AG09319 (cell line): ENCODE data around the gene ADPRH.

Experiments
- DNase-seq: peaks from one replicate; pipeline ENCODE4 v3.0.0-alpha.2; 2010; ENCODE audit warnings: low read depth; ENCODE audit errors: extremely low read depth
- TF ChIP-seq, protein P1 (sequence below): IDR thresholded peaks from 2 replicates; pipeline ENCODE4 v1.5.1; 2011; ENCODE audit warnings: low read depth, mild to moderate bottlenecking, inconsistent platforms, low read length, moderate library complexity

The ADPRH gene

DNA sequence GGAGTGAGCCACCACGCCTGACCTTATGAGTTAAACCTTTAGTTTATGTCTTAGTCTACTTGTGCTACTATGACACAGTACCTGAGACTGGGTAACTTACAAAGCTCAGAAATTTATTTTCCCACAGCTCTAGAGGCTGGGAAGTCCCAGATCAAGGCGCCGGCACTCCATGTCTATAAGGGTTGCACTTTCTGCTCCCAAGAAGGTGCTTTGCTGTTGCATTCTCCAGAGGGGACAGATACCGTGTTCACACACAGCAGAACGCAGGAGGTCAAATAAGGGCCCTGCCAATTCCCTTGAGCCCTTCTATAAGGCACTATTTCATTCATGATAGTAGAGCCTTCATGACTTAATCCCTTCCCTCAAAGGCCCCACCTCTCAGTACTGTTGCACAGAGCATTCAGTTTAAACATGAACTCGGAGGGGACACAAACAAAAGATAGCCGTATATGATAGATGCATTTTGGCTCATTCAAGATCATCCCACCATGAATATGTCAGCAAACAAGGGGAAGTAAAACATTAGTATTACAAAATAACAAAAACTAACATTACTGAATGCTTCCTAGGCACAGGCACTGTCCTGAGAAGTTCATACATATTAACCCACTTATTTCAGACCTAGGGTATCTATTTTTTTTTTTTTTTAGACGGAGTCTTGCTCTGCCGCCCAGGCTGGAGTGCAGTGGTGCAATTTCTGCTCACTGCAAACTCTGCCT lies 44.9 kb downstream of the ADPRH start:
- TF ChIP-seq, protein P1, sequence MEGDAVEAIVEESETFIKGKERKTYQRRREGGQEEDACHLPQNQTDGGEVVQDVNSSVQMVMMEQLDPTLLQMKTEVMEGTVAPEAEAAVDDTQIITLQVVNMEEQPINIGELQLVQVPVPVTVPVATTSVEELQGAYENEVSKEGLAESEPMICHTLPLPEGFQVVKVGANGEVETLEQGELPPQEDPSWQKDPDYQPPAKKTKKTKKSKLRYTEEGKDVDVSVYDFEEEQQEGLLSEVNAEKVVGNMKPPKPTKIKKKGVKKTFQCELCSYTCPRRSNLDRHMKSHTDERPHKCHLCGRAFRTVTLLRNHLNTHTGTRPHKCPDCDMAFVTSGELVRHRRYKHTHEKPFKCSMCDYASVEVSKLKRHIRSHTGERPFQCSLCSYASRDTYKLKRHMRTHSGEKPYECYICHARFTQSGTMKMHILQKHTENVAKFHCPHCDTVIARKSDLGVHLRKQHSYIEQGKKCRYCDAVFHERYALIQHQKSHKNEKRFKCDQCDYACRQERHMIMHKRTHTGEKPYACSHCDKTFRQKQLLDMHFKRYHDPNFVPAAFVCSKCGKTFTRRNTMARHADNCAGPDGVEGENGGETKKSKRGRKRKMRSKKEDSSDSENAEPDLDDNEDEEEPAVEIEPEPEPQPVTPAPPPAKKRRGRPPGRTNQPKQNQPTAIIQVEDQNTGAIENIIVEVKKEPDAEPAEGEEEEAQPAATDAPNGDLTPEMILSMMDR = no peak
- no peak for DNase-seq

DNA sequence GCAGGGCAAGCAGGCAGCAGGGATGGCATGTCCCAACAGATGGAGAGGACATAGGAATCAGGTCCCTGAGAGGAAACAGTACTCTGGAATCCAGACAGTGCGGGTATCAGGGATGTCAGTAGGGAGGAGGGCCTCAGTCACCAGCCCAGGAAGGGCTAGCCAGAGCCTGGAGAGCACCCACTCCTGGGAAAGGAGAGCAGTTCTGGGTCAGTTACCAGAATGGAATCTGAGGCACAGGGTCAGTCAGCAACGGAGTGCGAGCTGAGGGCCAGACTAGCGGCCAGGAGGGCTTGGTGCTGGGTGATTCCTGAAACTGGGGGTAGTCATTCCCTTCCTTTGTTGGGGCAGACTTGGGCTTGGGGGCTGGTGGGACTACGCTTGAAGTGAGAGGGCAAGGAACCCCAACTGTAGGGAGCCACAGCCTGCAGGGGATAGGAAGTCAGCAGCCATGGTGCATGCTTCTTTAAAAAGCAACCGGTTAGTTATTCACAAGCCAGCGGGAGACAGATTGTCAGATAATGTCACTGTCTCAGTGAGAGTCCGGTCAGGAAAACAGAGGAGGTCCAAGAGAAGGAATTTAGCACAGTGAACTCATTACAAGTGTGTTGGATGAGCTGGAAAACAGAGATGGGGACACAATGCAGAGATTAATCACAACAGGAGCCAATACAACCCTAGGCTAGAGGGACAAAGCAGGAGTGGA lies 46.3 kb downstream of the ADPRH start:
- DNase-seq = no peak
- TF ChIP-seq, protein P1 = no peak

DNA sequence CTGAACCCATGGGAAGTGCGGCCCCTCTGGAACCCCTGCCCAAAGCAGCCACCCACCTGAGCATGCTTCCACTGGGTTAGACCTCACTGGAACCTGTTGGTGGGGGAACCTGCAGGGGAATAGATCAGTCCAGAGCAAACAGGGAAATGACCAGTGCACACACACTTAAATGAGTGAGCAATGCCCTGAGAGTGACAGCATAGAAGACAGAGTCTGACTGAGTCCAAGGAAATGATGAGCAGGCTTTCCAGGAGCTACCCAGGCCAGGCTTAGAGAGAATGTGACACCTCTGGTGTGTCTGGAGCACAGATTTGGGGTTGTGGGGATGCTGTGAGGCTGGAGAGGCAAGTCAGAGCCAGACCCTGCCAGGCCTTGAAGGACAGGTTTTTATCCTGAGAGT lies 46.9 kb downstream of the ADPRH start:
- TF ChIP-seq, protein P1 = no peak

DNA sequence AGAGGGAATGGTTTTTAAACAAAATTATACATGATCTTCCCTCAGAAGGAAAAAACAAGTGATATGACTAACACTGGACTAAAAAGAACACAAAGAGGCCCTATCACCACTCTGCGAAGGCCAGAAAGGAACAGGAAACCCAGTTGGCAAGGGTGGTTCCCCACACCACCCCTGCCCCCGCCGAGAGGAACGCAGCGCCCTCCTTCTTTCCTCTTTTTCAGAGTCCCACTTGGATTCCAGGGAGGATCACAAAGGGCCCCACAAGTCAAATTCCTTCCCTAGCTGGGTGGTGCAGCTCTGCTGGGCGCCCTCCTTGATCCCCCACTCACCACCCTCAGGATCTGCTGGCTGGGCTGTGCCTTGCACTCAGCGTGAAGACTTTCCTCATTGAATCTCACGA lies 48.2 kb downstream of the ADPRH start:
- DNase-seq = no peak
- TF ChIP-seq, protein P1 = no peak

More for the DNA sequence above, 46.9 kb downstream of the ADPRH start:
- no peak for DNase-seq

DNA sequence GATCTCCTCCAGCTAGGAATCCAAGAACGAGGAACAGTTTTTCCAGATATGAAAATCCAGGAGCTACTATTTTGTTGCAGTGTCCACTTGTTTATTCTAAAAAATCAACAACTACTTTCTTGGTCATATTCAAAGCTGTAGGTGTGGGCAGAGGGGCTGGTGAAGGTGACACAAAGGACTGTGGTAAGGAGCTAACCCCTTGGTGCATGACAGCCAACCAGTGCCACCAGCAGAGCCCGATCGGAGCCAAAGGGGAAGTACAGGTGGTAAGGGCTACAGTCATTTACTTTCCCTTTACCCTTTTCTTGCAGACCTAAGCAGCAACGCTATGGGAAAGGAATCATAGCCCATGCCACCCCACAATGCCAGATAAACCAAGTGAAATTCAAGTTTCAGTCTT lies 49.1 kb downstream of the ADPRH start:
- DNase-seq = no peak
- TF ChIP-seq, protein P1 = no peak

DNA sequence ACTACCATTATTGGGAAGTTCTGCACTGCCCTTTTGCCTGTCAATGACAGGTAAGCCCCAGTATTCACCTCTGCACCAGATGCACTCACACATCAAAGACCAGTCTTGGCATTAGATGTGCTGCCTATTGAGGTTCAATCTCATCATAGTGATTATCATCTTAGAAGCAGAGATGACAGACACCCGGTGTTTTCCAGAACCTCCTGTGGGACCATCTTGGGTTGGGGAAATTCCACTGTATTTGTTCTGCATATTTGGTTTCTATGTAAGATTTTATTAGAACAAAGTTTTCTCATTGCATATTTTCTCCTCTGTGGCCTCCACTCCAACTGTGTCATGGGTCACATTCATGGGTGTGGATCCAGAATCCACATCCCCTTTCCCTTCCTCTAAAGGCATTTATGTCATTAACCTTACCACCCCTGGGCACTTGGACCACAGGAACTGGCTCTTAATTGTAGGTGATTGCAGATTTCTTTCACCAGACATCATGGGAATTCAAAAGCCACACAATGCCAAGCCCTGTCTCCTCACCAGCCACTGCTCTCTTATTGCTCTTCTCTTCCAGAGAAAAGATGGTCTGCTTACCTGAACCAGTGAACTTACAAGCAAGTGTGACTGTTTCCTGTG lies 49.6 kb downstream of the ADPRH start:
- DNase-seq = no peak
- TF ChIP-seq, protein P1 = no peak
